Left ventricle myocardium inferior (tissue), 1 donor: ENCODE data around the gene MRPL9. TPM values are rescaled to one million over a fixed set of nuclear protein-coding genes. Genes with fewer than 3 reads are reported as not detected.
"Not testable (repeated sequence)": the region's sequence is repeated elsewhere in the genome, so short reads cannot be mapped to it uniquely, and the experiment has no call there.

Experiments used
- DNase-seq: peaks from one replicate; pipeline ENCODE4 v3.0.0-alpha.2; 2020
- H3K27ac ChIP-seq: fragments of 200-600 bp; replicated peaks from 2 replicates; pipeline ENCODE4 v1.8.0; 2021
- H3K27me3 ChIP-seq: fragments of 200-600 bp; 2 replicates; pipeline ENCODE4 v1.8.0; 2021; ENCODE audit warnings: low read depth
- H3K36me3 ChIP-seq: fragments of 200-600 bp; 2 replicates; pipeline ENCODE4 v1.8.0; 2021
- H3K4me1 ChIP-seq: fragments of 200-600 bp; 2 replicates; pipeline ENCODE4 v1.8.0; 2021
- H3K4me3 ChIP-seq: fragments of 200-600 bp; 2 replicates; pipeline ENCODE4 v1.8.0; 2021; ENCODE audit warnings: mild to moderate bottlenecking, moderate library complexity
- H3K9me3 ChIP-seq: fragments of 200-600 bp; replicated peaks from 2 replicates; pipeline ENCODE4 v1.8.0; 2021
- intact Hi-C: fragments of 100-400 bp; cut with micrococcal nuclease; formaldehyde crosslinking; loops from one replicate; pipeline ENCODE4 v1.11.0; 2022
- total RNA-seq: library from RNA; stranded (reverse); fragmentation: NEBNext Ultra II Directional; extraction: Animal tissue kit (Norgen Biotek cat#: 25700); gene quantifications from one replicate; pipeline ENCODE4 v1.2.1, GENCODE V29; 2021
- TF ChIP-seq, protein P1 (sequence below): fragments of 200-600 bp; IDR thresholded peaks from 2 replicates; pipeline ENCODE4 v1.8.0; 2021; ENCODE audit warnings: antibody characterized with exemption, mild to moderate bottlenecking, borderline replicate concordance
- donor health status: DM: no; HTN: yes; CAD: no; lungs with severe emphysema.

Gene MRPL9
- total RNA-seq, 1 donor from 2014 or later, result 41.8 TPM

DNA sequence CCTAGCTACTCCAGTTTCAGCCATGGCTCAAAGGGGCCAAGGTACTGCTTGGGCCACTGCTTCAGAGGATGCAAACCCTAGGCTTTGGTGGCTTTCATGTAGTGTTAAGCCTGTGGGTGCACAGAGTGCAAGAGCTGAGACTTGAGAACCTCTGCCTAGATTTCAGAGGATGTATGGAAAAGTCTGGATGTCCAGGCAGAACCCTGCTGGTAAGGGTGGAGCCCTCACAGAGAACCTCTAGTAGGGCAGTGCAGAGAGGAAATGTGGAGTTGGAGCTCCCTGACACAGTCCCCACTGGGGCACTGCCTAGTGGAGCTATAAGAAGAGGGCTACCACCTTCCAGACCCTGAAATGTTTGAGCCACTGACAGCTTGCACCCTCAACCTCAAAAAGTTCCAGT, 25.8 kb downstream of the MRPL9 start:
- Histone ChIP-seq H3K9me3 (peaks cover 13% of the 10 kb centered on the region), H3K27ac (no peak overlapping the region), H3K4me1 (peaks cover 3% of the 10 kb centered on the region), H3K27me3 (no peaks in the 10 kb centered on the region), H3K36me3 (no peaks in the 10 kb centered on the region), H3K4me3 (no peak overlapping the region)
- no peak for DNase-seq
- intact Hi-C loops, result loop anchor here (10.0 kb wide), 1 partner anchor 203 kb away; no protein-coding TSS in a partner anchor
- TF ChIP-seq, protein P1, sequence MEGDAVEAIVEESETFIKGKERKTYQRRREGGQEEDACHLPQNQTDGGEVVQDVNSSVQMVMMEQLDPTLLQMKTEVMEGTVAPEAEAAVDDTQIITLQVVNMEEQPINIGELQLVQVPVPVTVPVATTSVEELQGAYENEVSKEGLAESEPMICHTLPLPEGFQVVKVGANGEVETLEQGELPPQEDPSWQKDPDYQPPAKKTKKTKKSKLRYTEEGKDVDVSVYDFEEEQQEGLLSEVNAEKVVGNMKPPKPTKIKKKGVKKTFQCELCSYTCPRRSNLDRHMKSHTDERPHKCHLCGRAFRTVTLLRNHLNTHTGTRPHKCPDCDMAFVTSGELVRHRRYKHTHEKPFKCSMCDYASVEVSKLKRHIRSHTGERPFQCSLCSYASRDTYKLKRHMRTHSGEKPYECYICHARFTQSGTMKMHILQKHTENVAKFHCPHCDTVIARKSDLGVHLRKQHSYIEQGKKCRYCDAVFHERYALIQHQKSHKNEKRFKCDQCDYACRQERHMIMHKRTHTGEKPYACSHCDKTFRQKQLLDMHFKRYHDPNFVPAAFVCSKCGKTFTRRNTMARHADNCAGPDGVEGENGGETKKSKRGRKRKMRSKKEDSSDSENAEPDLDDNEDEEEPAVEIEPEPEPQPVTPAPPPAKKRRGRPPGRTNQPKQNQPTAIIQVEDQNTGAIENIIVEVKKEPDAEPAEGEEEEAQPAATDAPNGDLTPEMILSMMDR, result no peak

DNA sequence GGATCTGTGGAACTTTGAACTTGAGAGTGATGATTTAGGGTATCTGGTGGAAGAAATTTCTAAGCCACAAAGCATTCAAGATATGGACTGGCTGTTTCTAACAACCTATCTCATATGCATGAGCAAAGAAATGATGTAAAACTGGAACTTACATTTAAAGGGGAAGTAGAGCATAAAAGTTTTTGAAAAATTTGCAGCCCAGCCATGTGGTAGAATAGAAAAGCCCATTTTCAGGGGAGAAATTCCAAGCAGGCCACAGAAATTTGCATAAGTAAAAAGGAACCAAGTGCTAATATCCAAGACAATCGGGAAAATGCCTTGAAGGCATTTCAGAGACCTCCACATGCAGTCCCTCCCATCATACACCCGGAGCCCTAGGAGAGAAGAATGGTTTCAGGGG, 26.3 kb downstream of the MRPL9 start:
- H3K4me3 ChIP-seq, result no peak overlapping the region
- TF ChIP-seq, protein P1, result no peak
- peaks cover 3% of the 10 kb centered on the region for H3K4me1 ChIP-seq
- H3K27me3 ChIP-seq, result no peaks in the 10 kb centered on the region
- intact Hi-C loops, result loop anchor here (10.0 kb wide), 1 partner anchor 202 kb away; no protein-coding TSS in a partner anchor
- peaks cover 13% of the 10 kb centered on the region for H3K9me3 ChIP-seq
- no peak overlapping the region for H3K27ac ChIP-seq
- no peak for DNase-seq
- no peaks in the 10 kb centered on the region for H3K36me3 ChIP-seq

DNA sequence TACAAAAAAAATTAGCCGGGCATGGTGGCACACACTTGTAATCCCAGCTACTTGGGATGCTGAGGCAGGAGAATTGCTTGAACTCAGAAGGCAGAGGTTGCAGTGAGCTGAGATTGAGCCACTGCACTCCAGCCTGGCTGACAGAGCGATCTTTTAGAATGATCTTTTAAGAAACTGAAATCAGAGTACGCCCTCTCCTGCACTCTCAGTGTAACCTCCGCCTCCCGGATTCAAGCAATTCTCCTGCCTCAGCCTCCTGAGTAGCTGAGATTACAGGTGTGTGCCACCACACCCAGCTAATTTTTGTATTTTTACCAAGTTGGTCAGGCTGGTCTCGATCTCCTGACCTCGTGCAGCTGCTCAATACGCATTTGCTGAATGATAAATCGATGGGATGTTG, 29.3 kb downstream of the MRPL9 start:
- H3K36me3 ChIP-seq, H3K4me3 ChIP-seq, DNase-seq, H3K4me1 ChIP-seq, H3K27me3 ChIP-seq, H3K27ac ChIP-seq: not testable (repeated sequence)
- H3K9me3 ChIP-seq, result peaks cover 13% of the 10 kb centered on the region
- intact Hi-C loops, result loop anchor here (10.0 kb wide), 1 partner anchor 199 kb away; no protein-coding TSS in a partner anchor

DNA sequence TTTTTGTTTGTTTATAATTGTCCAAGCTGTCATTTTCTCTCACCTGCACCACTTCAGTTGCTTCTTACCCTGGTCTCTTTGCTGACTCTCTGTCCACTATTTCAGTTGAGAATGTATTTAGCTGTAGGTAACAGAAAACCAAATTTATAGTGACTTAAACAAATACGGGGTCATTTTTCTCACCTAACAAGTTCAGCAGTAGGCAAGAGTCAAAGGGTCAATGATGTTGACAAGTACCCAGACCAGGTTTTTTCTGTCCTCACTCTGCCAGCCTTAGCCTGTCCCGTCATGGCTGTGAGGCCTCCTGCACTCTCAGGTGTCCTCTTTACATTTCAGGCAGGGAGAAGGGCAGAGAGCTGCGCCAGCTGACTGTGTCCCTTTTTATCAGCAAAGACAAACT, 30.2 kb downstream of the MRPL9 start:
- Histone ChIP-seq H3K36me3 (no peaks in the 10 kb centered on the region), H3K9me3 (peaks cover 13% of the 10 kb centered on the region), H3K4me1 (peaks cover 9% of the 10 kb centered on the region), H3K27ac (no peak overlapping the region), H3K4me3 (no peak overlapping the region), H3K27me3 (peaks cover under 1% of the 10 kb centered on the region)
- intact Hi-C loops, result loop anchor here (10.0 kb wide), 1 partner anchor 198 kb away; no protein-coding TSS in a partner anchor
- TF ChIP-seq, protein P1, result no peak
- no peak for DNase-seq

DNA sequence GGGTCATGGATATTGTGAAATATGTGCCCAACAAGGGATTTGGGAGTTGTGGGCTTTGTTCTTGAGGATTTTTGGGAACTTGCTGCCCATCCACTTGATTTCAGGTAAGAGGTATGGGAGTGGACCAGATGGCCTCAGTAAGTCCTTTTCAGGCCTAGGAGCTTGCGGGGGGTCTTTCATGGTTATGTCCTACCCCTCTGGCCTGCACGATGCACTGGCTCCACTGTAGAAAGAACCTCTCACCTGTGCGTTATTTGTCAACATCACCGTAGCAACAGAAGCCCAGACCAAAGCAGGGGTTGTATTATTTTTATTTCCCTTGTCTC, 33.4 kb downstream of the MRPL9 start:
- no peak for DNase-seq
- no peaks in the 10 kb centered on the region for H3K9me3 ChIP-seq
- peaks cover 13% of the 10 kb centered on the region for H3K4me1 ChIP-seq
- intact Hi-C loops, result loop anchor here (10.0 kb wide), 1 partner anchor 195 kb away; no protein-coding TSS in a partner anchor
- no peaks in the 10 kb centered on the region for H3K36me3 ChIP-seq
- H3K4me3 ChIP-seq, result no peak overlapping the region
- H3K27me3 ChIP-seq, result peaks cover 29% of the 10 kb centered on the region
- no peak overlapping the region for H3K27ac ChIP-seq
- TF ChIP-seq, protein P1, result no peak

DNA sequence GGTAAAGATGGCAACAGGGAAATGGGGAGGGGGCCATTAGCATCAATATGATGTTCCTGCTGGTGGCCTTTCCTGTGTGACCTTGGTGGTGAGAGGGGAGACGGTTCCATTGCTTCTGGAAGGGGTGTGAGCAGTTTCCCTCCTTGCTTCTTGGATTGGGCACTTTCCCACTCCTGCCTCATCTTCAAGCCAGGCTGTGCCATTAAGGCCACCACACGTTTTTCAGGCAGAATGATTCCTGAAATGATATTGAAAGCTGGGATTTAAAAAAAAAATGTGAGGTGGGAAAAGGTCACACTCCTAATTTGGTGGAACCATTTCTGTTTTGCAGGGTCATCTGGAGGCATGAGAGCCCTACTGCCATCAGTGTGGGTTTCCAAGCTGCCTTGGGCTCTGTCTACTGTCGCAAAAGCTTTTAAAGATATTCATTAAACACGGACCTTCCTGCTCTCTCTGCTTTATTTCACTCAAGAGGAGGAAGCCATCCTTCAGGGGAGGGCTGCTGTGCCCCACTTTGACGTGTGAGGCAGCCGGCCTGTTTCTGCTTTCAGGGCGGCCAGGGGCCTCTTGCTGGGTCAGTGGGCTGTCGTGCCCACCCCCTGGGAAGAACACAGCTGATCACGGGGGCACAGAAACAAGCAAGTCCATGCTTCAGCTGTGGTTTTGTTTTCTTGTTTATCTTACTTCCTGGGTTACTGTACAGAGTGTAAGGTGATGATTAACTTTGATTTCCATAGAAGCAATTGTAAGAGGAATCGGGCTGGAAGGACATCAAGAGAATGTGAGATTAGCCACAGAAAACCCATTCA, 33.9 kb downstream of the MRPL9 start:
- H3K27me3 ChIP-seq, result peaks cover 35% of the 10 kb centered on the region
- TF ChIP-seq, protein P1, result no peak
- DNase-seq, result no peak
- no peak overlapping the region for H3K4me3 ChIP-seq
- intact Hi-C loops, result no loop called here
- H3K36me3 ChIP-seq, result no peaks in the 10 kb centered on the region
- H3K9me3 ChIP-seq, result no peaks in the 10 kb centered on the region
- peaks cover 11% of the 10 kb centered on the region for H3K4me1 ChIP-seq
- no peak overlapping the region for H3K27ac ChIP-seq
